GM10847 (cell line): ENCODE results near the gene BPI.

ENCODE experiments used
- POLR2A ChIP-seq: IDR thresholded peaks from 2 replicates; pipeline ENCODE4 v1.6.1; 2011; ENCODE audit not compliant: insufficient read length; ENCODE audit errors: extremely low read depth

The BPI gene

GRCh38 chr20:38303908-38304379, at the start of gene BPI:
Gene BPI, plus strand, starts transcription at chr20:38304156. Its CDS starts 68 bp downstream, at chr20:38304224.
- no peak for TF ChIP-seq POLR2A

- no peak for TF ChIP-seq POLR2A
These were observed 48.6 kb upstream of the BPI start for GRCh38 chr20:38255393-38255792.

GRCh38 chr20:38256021-38256420, 47.9 kb upstream of the BPI start:
- TF ChIP-seq POLR2A = no peak

- no peak for TF ChIP-seq POLR2A
These were observed 47.0 kb upstream of the BPI start for GRCh38 chr20:38256966-38257365.

GRCh38 chr20:38258545-38259215, 45.3 kb upstream of the BPI start:
- no peak for TF ChIP-seq POLR2A

- TF ChIP-seq POLR2A = no peak
These were observed 44.0 kb upstream of the BPI start for GRCh38 chr20:38260025-38260377.

- no peak for TF ChIP-seq POLR2A
These were observed 43.4 kb upstream of the BPI start, which contains the start of gene KIAA1755 for GRCh38 chr20:38260378-38261053. Gene KIAA1755, minus strand, starts transcription at chr20:38260735. Its CDS starts 235 bp downstream, at chr20:38260500.

- TF ChIP-seq POLR2A = no peak
These were observed 42.9 kb upstream of the BPI start for GRCh38 chr20:38261054-38261390.

GRCh38 chr20:38262931-38263330, 41.0 kb upstream of the BPI start:
- no peak for TF ChIP-seq POLR2A

GRCh38 chr20:38266426-38266825, 37.5 kb upstream of the BPI start:
- no peak for TF ChIP-seq POLR2A

GRCh38 chr20:38267296-38267695, 36.7 kb upstream of the BPI start:
- no peak for TF ChIP-seq POLR2A

GRCh38 chr20:38267901-38268514, 35.9 kb upstream of the BPI start:
- TF ChIP-seq POLR2A = no peak

- TF ChIP-seq POLR2A = no peak
These were observed 34.9 kb upstream of the BPI start for GRCh38 chr20:38269040-38269439.

GRCh38 chr20:38269715-38270114, 34.2 kb upstream of the BPI start:
- no peak for TF ChIP-seq POLR2A

GRCh38 chr20:38270869-38271605, 32.9 kb upstream of the BPI start:
- TF ChIP-seq POLR2A = no peak
